Measurements from ENCODE around the gene PAX2. TPM values are rescaled to one million over a fixed set of nuclear protein-coding genes. Genes with fewer than 3 reads are reported as not detected.

PAX2 gene
- total RNA-seq, 1 donor from 2014 or later = not detected

- Histone ChIP-seq H3K27me3 (peaks cover 19% of the 10 kb centered on the region), H3K4me1 (no peaks in the 10 kb centered on the region), H3K9me3 (no peaks in the 10 kb centered on the region), H3K4me3 (no peak overlapping the region), H3K27ac (no peak overlapping the region), H3K36me3 (no peaks in the 10 kb centered on the region)
- no peak for DNase-seq (ENCODE audit: low spot score in 2 of 2)
- intact Hi-C loops (cut with DNase I) = no loop called here
- no peak for TF ChIP-seq CTCF (IDR thresholded peaks at IDR 0.05)
Measured at GRCh38 chr10:100718197-100718742, 27.1 kb upstream of the PAX2 start.

GRCh38 chr10:100723180-100723579 lies 22.2 kb upstream of the PAX2 start:
- intact Hi-C loops (cut with DNase I) = no loop called here
- Histone ChIP-seq H3K4me1 (no peaks in the 10 kb centered on the region), H3K27ac (no peak overlapping the region), H3K9me3 (no peaks in the 10 kb centered on the region), H3K4me3 (no peak overlapping the region), H3K27me3 (no peaks in the 10 kb centered on the region), H3K36me3 (no peaks in the 10 kb centered on the region)
- no peak for TF ChIP-seq CTCF (IDR thresholded peaks at IDR 0.05)
- DNase-seq (ENCODE audit: low spot score in 2 of 2) = no peak

DNA sequence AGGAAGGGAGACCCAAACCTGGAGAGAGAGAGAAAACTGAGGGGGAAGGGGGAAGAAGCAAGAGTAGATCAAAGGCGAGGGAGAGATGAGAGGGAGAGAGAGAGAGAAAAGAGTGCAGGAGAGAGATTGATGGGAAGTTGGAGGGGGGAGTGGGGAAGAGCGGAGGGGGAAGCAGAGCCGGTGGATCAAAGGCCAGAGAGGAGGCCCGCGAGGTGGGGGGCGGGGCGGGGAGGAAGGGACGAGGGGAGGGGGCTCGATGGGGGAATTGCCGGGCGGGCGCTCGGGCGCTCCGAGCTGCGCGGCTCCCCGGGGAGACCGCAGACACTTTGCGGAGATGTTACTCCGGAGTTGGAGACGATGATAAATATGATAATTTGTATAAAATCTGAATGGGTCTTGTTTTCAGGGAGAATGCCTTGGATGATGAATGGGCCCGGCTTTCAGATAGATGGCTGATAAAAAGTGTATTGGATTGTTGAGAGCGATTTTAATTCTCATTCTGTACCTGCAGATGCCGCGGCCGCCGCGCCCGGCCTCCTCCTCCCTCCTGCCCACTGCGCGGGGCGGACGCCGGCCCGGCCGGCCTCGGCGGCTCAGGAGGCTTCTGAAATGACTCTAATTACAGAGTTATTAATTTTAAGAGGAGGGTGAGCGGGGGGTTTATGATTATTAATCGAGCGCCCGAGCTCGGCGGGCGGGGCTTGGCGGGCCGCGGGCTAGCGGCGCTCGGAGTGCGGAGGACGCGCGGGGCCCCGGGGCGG lies 21.4 kb upstream of the PAX2 start:
- Histone ChIP-seq H3K4me1 (no peaks in the 10 kb centered on the region), H3K36me3 (no peaks in the 10 kb centered on the region), H3K27me3 (no peaks in the 10 kb centered on the region), H3K9me3 (no peaks in the 10 kb centered on the region), H3K4me3 (no peak overlapping the region), H3K27ac (no peak overlapping the region)
- no peak for DNase-seq (ENCODE audit: low spot score in 2 of 2)
- intact Hi-C loops (cut with DNase I) = no loop called here
- TF ChIP-seq CTCF (IDR thresholded peaks at IDR 0.05) = no peak

- Histone ChIP-seq H3K4me3 (no peak overlapping the region), H3K9me3 (no peaks in the 10 kb centered on the region), H3K27me3 (peaks cover under 1% of the 10 kb centered on the region), H3K4me1 (peaks cover under 1 to 5% of the 10 kb centered on the region in 2 donors), H3K27ac (no peak overlapping the region), H3K36me3 (no peaks in the 10 kb centered on the region)
- no peak for DNase-seq (ENCODE audit: low spot score in 2 of 2)
- intact Hi-C loops (cut with DNase I) = no loop called here
- no peak for TF ChIP-seq CTCF (IDR thresholded peaks at IDR 0.05)
Measured at GRCh38 chr10:100724531-100725027, 20.8 kb upstream of the PAX2 start.

DNA sequence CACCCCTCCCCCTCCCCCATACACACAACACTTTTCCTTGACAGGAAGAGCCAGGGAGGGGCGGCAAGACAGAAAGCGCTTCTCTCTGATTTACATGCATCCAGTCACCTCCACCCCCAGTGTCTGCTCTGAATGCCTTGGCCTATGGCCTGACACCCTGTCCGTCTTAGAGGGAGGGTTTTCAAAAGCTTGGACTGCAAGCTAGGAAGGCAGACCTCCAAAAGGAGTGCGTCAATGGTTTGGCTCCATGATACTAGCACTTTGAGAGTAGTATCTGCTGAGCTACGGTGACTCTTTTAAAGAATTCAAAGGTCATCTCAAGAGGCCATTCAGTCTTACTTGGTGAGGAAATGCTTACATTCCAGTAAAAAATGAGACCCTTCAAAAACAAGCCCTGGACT lies 20.3 kb upstream of the PAX2 start:
- Histone ChIP-seq H3K4me1 (peaks cover 6 to 9% of the 10 kb centered on the region in 2 donors), H3K27ac (no peak overlapping the region), H3K27me3 (peaks cover 5% of the 10 kb centered on the region), H3K36me3 (no peaks in the 10 kb centered on the region), H3K4me3 (no peak overlapping the region), H3K9me3 (no peaks in the 10 kb centered on the region)
- TF ChIP-seq CTCF (IDR thresholded peaks at IDR 0.05) = no peak
- intact Hi-C loops (cut with DNase I) = no loop called here
- DNase-seq (ENCODE audit: low spot score in 2 of 2) = no peak
